Ovary (tissue), 9 donors: ENCODE data around the gene NOC4L. TPM values are rescaled to one million over a fixed set of nuclear protein-coding genes. Genes with fewer than 3 reads are reported as not detected.
A peak's percentile ranks its signal among the peaks of the same experiment; 100 is the strongest.

ENCODE experiments used
- DNase-seq, 5 donors: peaks; one replicate each; pipeline ENCODE4 v3.0.0-alpha.2; 2019 to 2020
- H3K27ac ChIP-seq, 2 donors: fragments of 200-600 bp; one replicate each; pipeline versions ENCODE4 v1.5.1 to v1.8.0; 2019 to 2022
- H3K27me3 ChIP-seq: fragments of 200-600 bp; one replicate; pipeline ENCODE4 v1.8.0; 2022
- H3K36me3 ChIP-seq: fragments of 200-600 bp; sonication (generic); one replicate; pipeline ENCODE4 v1.5.1; 2019
- H3K4me1 ChIP-seq: one replicate; pipeline ENCODE4 v1.8.1; 2013; ENCODE audit warnings: mild to moderate bottlenecking, moderate library complexity; ENCODE audit not compliant: insufficient read depth
- H3K4me3 ChIP-seq: fragments of 200-600 bp; sonication (generic); one replicate; pipeline ENCODE4 v1.5.1; 2017
- H3K9me3 ChIP-seq, 2 donors: fragments of 200-600 bp in 1 of 2; sonication (generic) in 1 of 2; one replicate each; pipeline versions ENCODE4 v1.5.1 to v1.8.1; 2013 to 2019; ENCODE audit warnings: mild to moderate bottlenecking in 1 of 2, moderate library complexity in 1 of 2
- EP300 ChIP-seq: sonication (generic); formaldehyde crosslinking; IDR thresholded peaks from one replicate; pipeline ENCODE4 v1.6.1; 2017; ENCODE audit warnings: antibody characterized with exemption
- POLR2A ChIP-seq: fragments of 450-650 bp; IDR thresholded peaks from one replicate; pipeline ENCODE4 v1.6.1; 2017; ENCODE audit warnings: antibody characterized with exemption, mild to moderate bottlenecking, moderate library complexity
- WGBS, 3 donors: extraction: QIAGEN DNeasy Blood & Tissue Kit in 1 of 3; methylation state at CpG; one replicate each; pipeline versions ENCODE4 v1.1.5 to v1.1.7; 2013 to 2017; 5-methylcytosine and 5-hydroxymethylcytosine counted together
- intact Hi-C, 4 donors: fragments of 100-400 bp; cut with DNase I; formaldehyde crosslinking; loops; one replicate each; pipeline versions ENCODE4 v1.11.0 to v1.15.1; 2022 to 2023
- polyA plus RNA-seq, 2 donors: library from polyadenylated mRNA; stranded (reverse); fragments of 200-250 nt in 1 of 2; fragments of 350-450 nt in 1 of 2; fragmentation: Illumina TruSeq in 1 of 2; extraction: RNeasy Lipid Tissue Mini Kit (QIAGEN cat#74804) in 1 of 2; gene quantifications; one replicate each; pipeline ENCODE4 v1.2.3, GENCODE V29; 2013 to 2014
- total RNA-seq, 7 donors: library from RNA; depleted of rRNA in 2 of 7; stranded (reverse); fragments of >200 nt in 2 of 7; fragmentation: NEBNext Ultra II Directional in 3 of 7; extraction: Animal tissue kit (Norgen Biotek cat#: 25700) in 3 of 7; gene quantifications; one replicate each; pipeline versions ENCODE4 v1.1.0 to v1.2.4, GENCODE V29; 2016 to 2023
- TF ChIP-seq, protein P1 (sequence below), 3 donors: fragments of 450-650 bp in 2 of 3; fragments of 200-600 bp in 1 of 3; IDR thresholded peaks; one replicate each; pipeline versions ENCODE4 v1.5.1 to v1.8.0; 2016 to 2022; ENCODE audit warnings: antibody characterized with exemption in 3 of 3, mild to moderate bottlenecking in 1 of 3
- donor health status: DM: no; HTN: no; CAD: no; lungs with moderate emphysema.
- donor health status: DM: no; HTN: no; CAD: no.
- donor health status: Bipolar disorder and iron deficiency.
- donor health status: DM: yes; HTN: yes; CAD: no.
- donor health status: DM: no; HTN: no; CAD: no.
- donor health status: DM: yes; HTN: yes; CAD: no.

The NOC4L gene
- total and polyA plus RNA-seq, 9 donors, result 1.2 to 24.6 (median 18.5) TPM

DNA sequence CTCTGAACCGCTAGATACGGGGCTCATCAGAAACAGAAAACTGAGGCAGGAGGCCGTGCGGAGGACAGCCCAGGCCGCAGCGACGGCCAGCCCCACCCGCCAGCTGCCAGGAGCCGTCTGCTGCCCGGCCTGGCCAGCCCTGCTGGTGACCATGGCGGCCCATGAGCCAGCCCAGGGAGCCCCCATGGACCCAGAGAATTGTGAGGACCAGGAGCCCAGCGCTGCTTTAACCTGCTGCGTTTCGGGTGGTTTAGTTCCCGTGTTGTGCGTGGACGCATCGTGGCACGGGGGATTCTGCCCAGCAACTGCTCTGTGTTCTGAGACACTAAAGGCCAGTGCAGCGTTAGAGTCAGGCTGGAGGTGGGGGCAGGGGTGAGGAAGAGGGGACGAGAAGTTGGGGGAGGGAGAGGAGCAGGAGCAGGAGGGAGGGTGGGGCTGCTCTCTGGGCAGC, 44.2 kb downstream of the NOC4L start:
- H3K4me1 ChIP-seq, result peaks cover 5% of the 10 kb centered on the region
- H3K27ac ChIP-seq, result no peak overlapping the region
- no peak for DNase-seq
- H3K27me3 ChIP-seq, result no peaks in the 10 kb centered on the region
- no peaks in the 10 kb centered on the region for H3K9me3 ChIP-seq
- TF ChIP-seq EP300, result no peak
- TF ChIP-seq POLR2A, result no peak
- TF ChIP-seq, protein P1, sequence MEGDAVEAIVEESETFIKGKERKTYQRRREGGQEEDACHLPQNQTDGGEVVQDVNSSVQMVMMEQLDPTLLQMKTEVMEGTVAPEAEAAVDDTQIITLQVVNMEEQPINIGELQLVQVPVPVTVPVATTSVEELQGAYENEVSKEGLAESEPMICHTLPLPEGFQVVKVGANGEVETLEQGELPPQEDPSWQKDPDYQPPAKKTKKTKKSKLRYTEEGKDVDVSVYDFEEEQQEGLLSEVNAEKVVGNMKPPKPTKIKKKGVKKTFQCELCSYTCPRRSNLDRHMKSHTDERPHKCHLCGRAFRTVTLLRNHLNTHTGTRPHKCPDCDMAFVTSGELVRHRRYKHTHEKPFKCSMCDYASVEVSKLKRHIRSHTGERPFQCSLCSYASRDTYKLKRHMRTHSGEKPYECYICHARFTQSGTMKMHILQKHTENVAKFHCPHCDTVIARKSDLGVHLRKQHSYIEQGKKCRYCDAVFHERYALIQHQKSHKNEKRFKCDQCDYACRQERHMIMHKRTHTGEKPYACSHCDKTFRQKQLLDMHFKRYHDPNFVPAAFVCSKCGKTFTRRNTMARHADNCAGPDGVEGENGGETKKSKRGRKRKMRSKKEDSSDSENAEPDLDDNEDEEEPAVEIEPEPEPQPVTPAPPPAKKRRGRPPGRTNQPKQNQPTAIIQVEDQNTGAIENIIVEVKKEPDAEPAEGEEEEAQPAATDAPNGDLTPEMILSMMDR (IDR thresholded peaks at IDR 0.05), result no peak
- H3K36me3 ChIP-seq, result no peaks in the 10 kb centered on the region
- 85 to 94% (median 87%) methylated on average over 19 to 21 of the region's 21 CpGs for WGBS, 3 donors
- H3K4me3 ChIP-seq, result peak overlapping the region; percentile 60
- intact Hi-C loops, result no loop called here

DNA sequence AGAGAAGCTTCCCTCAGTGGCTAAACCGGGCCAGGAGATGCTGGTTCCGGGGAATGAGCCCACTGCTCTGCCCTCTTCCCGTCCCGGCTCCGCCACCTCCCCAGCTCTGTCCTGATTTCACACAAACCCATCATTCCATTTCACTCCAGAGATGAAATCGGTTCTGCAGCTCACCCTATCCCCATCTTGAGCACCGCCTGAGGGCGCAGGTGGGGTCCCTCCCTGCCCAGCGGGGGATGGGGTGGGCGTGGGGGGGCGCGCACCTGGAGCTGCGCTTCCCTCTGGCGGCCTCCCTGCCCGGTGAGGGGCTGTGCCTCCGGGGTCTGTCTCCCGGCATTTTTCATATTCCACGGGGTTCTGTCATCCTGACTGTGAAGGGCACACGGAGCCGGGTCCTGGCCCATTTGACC, 44.7 kb downstream of the NOC4L start:
- TF ChIP-seq EP300 (no peak), POLR2A (no peak)
- TF ChIP-seq, protein P1 (IDR thresholded peaks at IDR 0.05), result no peak
- no peaks in the 10 kb centered on the region for H3K36me3 ChIP-seq
- 16 to 25% (median 17%) methylated on average over 13 to 20 of the region's 20 CpGs for WGBS, 3 donors
- intact Hi-C loops, result no loop called here
- no peak for DNase-seq
- H3K27me3 ChIP-seq, result no peaks in the 10 kb centered on the region
- peaks cover 5% of the 10 kb centered on the region for H3K4me1 ChIP-seq
- H3K4me3 ChIP-seq, result peak overlapping the region; percentile 60
- peak overlapping the region; percentile 30 to 39 for H3K27ac ChIP-seq
- H3K9me3 ChIP-seq, result peaks cover 0 to 2% of the 10 kb centered on the region in 2 donors

DNA sequence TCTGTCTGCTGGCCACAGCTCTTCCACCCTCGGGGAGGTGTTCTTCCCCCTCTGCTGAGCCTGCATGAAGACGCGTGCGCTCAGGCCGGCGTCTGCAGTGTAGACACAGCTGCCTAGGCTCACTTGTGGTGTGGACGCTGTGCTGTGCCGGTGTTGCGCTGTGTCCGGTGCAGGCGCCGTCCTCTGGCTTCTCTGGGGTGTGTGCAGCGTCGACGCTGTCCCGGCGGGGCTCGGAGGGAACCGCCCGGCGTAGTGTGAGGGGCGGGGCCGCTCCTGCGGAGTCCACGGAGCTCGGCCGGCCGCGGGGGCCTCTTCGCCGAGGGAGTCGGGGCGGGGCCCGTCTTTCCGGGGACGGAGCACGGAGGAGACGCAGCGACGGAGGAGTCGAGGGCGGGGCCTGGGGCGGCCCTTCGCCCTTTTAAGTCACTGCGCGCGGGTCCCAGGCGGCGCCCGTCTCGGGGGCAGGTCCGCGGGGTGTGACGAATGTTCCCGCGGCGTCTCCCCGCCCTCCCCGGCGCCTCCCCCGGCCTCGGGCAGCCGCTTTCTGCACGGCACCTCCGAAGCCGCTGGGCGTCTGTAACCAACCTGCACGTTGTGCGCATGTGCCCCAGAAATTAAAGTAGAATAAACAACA, 45.2 kb downstream of the NOC4L start:
- H3K27ac ChIP-seq, result peak overlapping the region; percentile 30 to 39
- peak overlapping the region; percentile 60 for H3K4me3 ChIP-seq
- intact Hi-C loops, result no loop called here
- H3K4me1 ChIP-seq, result peaks cover 5% of the 10 kb centered on the region
- H3K9me3 ChIP-seq, result peaks cover 0 to 4% of the 10 kb centered on the region in 2 donors
- H3K27me3 ChIP-seq, result no peaks in the 10 kb centered on the region
- no peaks in the 10 kb centered on the region for H3K36me3 ChIP-seq
- peak; percentile 72 to 88 (median 82) for DNase-seq
- TF ChIP-seq, protein P1 (IDR thresholded peaks at IDR 0.05), result no peak
- no peak for TF ChIP-seq EP300
- TF ChIP-seq POLR2A, result no peak
- 0 to 1% (median 1%) methylated on average over 38 to 69 of the region's 69 CpGs for WGBS, 3 donors

DNA sequence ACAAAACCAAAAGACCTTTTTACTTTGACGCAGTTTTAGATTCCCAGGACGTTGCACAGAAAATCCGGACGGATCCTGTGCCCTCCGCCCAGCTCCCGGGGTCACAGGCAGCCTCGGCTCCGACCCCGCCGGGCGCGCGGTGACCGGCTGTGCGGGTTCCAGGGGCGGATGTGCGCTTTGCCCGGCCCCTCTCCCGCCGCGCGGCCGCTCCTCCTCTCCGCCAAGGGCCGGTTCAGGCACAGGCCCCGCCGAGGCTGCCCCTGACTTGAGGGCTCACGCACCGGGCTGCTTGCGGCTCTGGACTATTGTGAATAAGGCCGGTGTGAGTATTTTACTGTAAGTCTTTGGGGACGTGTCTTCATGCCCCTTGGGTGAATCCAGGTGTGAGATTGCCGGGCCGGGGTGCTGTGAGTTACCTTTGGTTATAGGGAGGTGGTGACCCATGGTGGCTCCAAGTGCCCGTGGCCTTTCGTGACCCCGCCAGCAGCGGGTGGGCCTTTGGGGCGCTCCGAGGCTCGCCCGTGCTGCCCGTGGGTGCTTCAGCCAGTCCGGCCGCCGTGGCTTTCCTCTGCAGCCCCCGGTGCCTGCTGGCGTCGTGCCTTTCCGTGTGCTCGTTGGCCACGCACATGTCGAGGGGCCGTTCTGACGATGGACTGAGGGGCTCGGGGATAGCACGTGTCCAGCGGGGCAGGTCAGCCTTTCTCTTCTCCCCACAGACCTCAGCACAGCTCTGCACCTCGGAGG, 45.9 kb downstream of the NOC4L start:
- DNase-seq, result peak in 4 of 5 donors; percentile 20 to 63 (median 48)
- Histone ChIP-seq H3K27me3 (no peaks in the 10 kb centered on the region), H3K36me3 (no peaks in the 10 kb centered on the region), H3K27ac (peak overlapping the region in 1 of 2 donors; percentile 30), H3K4me1 (peaks cover 5% of the 10 kb centered on the region), H3K4me3 (peak overlapping the region; percentile 60), H3K9me3 (peaks cover 0 to 4% of the 10 kb centered on the region in 2 donors)
- intact Hi-C loops, result no loop called here
- TF ChIP-seq, protein P1 (IDR thresholded peaks at IDR 0.05), result no peak
- TF ChIP-seq POLR2A (no peak), EP300 (no peak)
- WGBS, 3 donors, result 29 to 38% (median 36%) methylated on average over 56 to 59 of the region's 59 CpGs
